Measurements from ENCODE around the gene ACBD4. TPM values are rescaled to one million over a fixed set of nuclear protein-coding genes. Genes with fewer than 3 reads are reported as not detected.

The ACBD4 gene
- polyA plus RNA-seq, 1 of the 3 experiments (the other 2 are of a cell fraction) = 15.8 TPM

GRCh38 chr17:45102856-45103255 is 32.6 kb upstream of the ACBD4 start:
- Histone ChIP-seq H3K9me2 (no peaks in the 10 kb centered on the region), H3K9me3 (no peaks in the 10 kb centered on the region), H3K79me2 (ENCODE audit: insufficient read depth) (no peaks in the 10 kb centered on the region), H4K20me1 (ENCODE audit: insufficient read depth) (no peaks in the 10 kb centered on the region), H3K27me3 (ENCODE audit: insufficient read depth) (no peaks in the 10 kb centered on the region), H3K4me3 (ENCODE audit: low read depth in 2 of 2, low read length in 1 of 2) (no peak overlapping the region), H3K36me3 (replicated peaks in 1 of 2; ENCODE audit: control insufficient read depth in 1 of 2, insufficient read depth in 2 of 2, low read length in 1 of 2) (peaks cover 36 to 81% of the 10 kb centered on the region in 2 experiments), H3F3A (replicated peaks; ENCODE audit: insufficient read depth) (no peaks in the 10 kb centered on the region), H3K27ac (ENCODE audit: low read depth in 2 of 2, low read length in 1 of 2) (no peak overlapping the region), H3K4me2 (no peak overlapping the region), H3K9ac (no peak overlapping the region), H2AFZ (ENCODE audit: low read depth) (no peak overlapping the region), H3K4me1 (ENCODE audit: control insufficient read depth in 1 of 2, insufficient read depth in 2 of 2, low read depth in 1 of 2, low read length in 1 of 2) (no peaks in the 10 kb centered on the region; a peak in 1 of 4 replicates)
- whole genome bisulfite sequencing (ENCODE audit: low lambda C conversion rate) = 95% methylated on average over 9 of the region's 9 CpGs
- CTCF ChIA-PET = interaction anchor here (0.7 to 5.5 kb wide), 5 partner anchors 29 to 224 kb away, joined by 3 to 33 read pairs (median 5); partner anchors contain the start of genes ACBD4 and PLCD3
- DNase-seq = no peak
- TF ChIP-seq TCF12 (IDR thresholded peaks at IDR 0.05) (no peak), JUND (IDR thresholded peaks at IDR 0.05) (no peak), ELF1 (IDR thresholded peaks at IDR 0.05) (no peak), CHD2 (IDR thresholded peaks at IDR 0.05; ENCODE audit: low read length, partially characterized antibody) (no peak), RXRA (IDR thresholded peaks at IDR 0.05; ENCODE audit: borderline replicate concordance, low read depth) (no peak), FOXM1 (IDR thresholded peaks at IDR 0.05; ENCODE audit: low read depth) (no peak)
- TF ChIP-seq, protein P1, sequence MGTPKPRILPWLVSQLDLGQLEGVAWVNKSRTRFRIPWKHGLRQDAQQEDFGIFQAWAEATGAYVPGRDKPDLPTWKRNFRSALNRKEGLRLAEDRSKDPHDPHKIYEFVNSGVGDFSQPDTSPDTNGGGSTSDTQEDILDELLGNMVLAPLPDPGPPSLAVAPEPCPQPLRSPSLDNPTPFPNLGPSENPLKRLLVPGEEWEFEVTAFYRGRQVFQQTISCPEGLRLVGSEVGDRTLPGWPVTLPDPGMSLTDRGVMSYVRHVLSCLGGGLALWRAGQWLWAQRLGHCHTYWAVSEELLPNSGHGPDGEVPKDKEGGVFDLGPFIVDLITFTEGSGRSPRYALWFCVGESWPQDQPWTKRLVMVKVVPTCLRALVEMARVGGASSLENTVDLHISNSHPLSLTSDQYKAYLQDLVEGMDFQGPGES (IDR thresholded peaks at IDR 0.05; ENCODE audit: low read depth, low read length) = no peak
- POLR2A ChIA-PET = no interaction called here

GRCh38 chr17:45103269-45103795 is 32.2 kb upstream of the ACBD4 start:
- Histone ChIP-seq H4K20me1 (ENCODE audit: insufficient read depth) (no peaks in the 10 kb centered on the region), H3K9ac (no peak overlapping the region), H3K9me3 (no peaks in the 10 kb centered on the region), H3K27ac (ENCODE audit: low read depth in 2 of 2, low read length in 1 of 2) (no peak overlapping the region), H3K4me2 (no peak overlapping the region), H3K79me2 (ENCODE audit: insufficient read depth) (no peaks in the 10 kb centered on the region), H3K4me3 (ENCODE audit: low read depth in 2 of 2, low read length in 1 of 2) (no peak overlapping the region), H2AFZ (ENCODE audit: low read depth) (no peak overlapping the region), H3K4me1 (ENCODE audit: control insufficient read depth in 1 of 2, insufficient read depth in 2 of 2, low read depth in 1 of 2, low read length in 1 of 2) (no peaks in the 10 kb centered on the region; a peak in 1 of 4 replicates), H3K36me3 (replicated peaks in 1 of 2; ENCODE audit: control insufficient read depth in 1 of 2, insufficient read depth in 2 of 2, low read length in 1 of 2) (peaks cover 33 to 80% of the 10 kb centered on the region in 2 experiments), H3K27me3 (ENCODE audit: insufficient read depth) (no peaks in the 10 kb centered on the region), H3K9me2 (no peaks in the 10 kb centered on the region), H3F3A (replicated peaks; ENCODE audit: insufficient read depth) (no peaks in the 10 kb centered on the region)
- 96% methylated on average over 9 of the region's 9 CpGs for WGBS (ENCODE audit: low lambda C conversion rate)
- ChIA-PET POLR2A (no interaction called here), CTCF (interaction anchor here (0.9 to 5.5 kb wide), 4 partner anchors 29 to 224 kb away, joined by 3 to 33 read pairs (median 16); partner anchors contain the start of genes ACBD4 and PLCD3)
- DNase-seq = no peak
- TF ChIP-seq TAF1 (IDR thresholded peaks at IDR 0.05; ENCODE audit: borderline replicate concordance, low read depth, low read length) = no peak
- no peak for TF ChIP-seq JUND (IDR thresholded peaks at IDR 0.05)
- no peak for TF ChIP-seq FOSL2 (IDR thresholded peaks at IDR 0.05; ENCODE audit: borderline replicate concordance, low read depth)
- TF ChIP-seq SMC3 (IDR thresholded peaks at IDR 0.05; ENCODE audit: low read depth, low read length) = no peak
- TF ChIP-seq, protein P2, sequence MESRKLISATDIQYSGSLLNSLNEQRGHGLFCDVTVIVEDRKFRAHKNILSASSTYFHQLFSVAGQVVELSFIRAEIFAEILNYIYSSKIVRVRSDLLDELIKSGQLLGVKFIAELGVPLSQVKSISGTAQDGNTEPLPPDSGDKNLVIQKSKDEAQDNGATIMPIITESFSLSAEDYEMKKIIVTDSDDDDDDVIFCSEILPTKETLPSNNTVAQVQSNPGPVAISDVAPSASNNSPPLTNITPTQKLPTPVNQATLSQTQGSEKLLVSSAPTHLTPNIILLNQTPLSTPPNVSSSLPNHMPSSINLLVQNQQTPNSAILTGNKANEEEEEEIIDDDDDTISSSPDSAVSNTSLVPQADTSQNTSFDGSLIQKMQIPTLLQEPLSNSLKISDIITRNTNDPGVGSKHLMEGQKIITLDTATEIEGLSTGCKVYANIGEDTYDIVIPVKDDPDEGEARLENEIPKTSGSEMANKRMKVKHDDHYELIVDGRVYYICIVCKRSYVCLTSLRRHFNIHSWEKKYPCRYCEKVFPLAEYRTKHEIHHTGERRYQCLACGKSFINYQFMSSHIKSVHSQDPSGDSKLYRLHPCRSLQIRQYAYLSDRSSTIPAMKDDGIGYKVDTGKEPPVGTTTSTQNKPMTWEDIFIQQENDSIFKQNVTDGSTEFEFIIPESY (IDR thresholded peaks at IDR 0.05; ENCODE audit: borderline replicate concordance, low read depth) = no peak
- TF ChIP-seq, protein P1 (IDR thresholded peaks at IDR 0.05; ENCODE audit: low read depth, low read length) = no peak
- TF ChIP-seq FOXJ3 (CRISPR knock-in tag; IDR thresholded peaks at IDR 0.05) = no peak
- no peak for TF ChIP-seq NRF1 (IDR thresholded peaks at IDR 0.05; ENCODE audit: low read depth, low read length)
- no peak for TF ChIP-seq CTCF (IDR thresholded peaks at IDR 0.05)
- TF ChIP-seq RAD21 (IDR thresholded peaks at IDR 0.05; ENCODE audit: low read length) = no peak
- TF ChIP-seq FOXM1 (IDR thresholded peaks at IDR 0.05; ENCODE audit: low read depth) = no peak
- no peak for TF ChIP-seq MEF2A (IDR thresholded peaks at IDR 0.05; ENCODE audit: borderline replicate concordance, low read depth)
- no peak for TF ChIP-seq TEAD4 (IDR thresholded peaks at IDR 0.05; ENCODE audit: borderline replicate concordance, insufficient read depth)
- no peak for TF ChIP-seq RXRA (IDR thresholded peaks at IDR 0.05; ENCODE audit: borderline replicate concordance, low read depth)

All from SK-N-SH (cell line).